Left ventricle myocardium inferior (tissue), 1 donor: ENCODE measurements around the gene AGTRAP. TPM values are rescaled to one million over a fixed set of nuclear protein-coding genes. Genes with fewer than 3 reads are reported as not detected.

Source experiments
- DNase-seq: peaks from one replicate; pipeline ENCODE4 v3.0.0-alpha.2; 2020
- H3K27ac ChIP-seq: fragments of 200-600 bp; replicated peaks from 2 replicates; pipeline ENCODE4 v1.8.0; 2021
- H3K27me3 ChIP-seq: fragments of 200-600 bp; 2 replicates; pipeline ENCODE4 v1.8.0; 2021; ENCODE audit warnings: low read depth
- H3K36me3 ChIP-seq: fragments of 200-600 bp; 2 replicates; pipeline ENCODE4 v1.8.0; 2021
- H3K4me1 ChIP-seq: fragments of 200-600 bp; 2 replicates; pipeline ENCODE4 v1.8.0; 2021
- H3K4me3 ChIP-seq: fragments of 200-600 bp; 2 replicates; pipeline ENCODE4 v1.8.0; 2021; ENCODE audit warnings: mild to moderate bottlenecking, moderate library complexity
- H3K9me3 ChIP-seq: fragments of 200-600 bp; replicated peaks from 2 replicates; pipeline ENCODE4 v1.8.0; 2021
- intact Hi-C: fragments of 100-400 bp; cut with micrococcal nuclease; formaldehyde crosslinking; loops from one replicate; pipeline ENCODE4 v1.11.0; 2022
- total RNA-seq: library from RNA; stranded (reverse); fragmentation: NEBNext Ultra II Directional; extraction: Animal tissue kit (Norgen Biotek cat#: 25700); gene quantifications from one replicate; pipeline ENCODE4 v1.2.1, GENCODE V29; 2021
- TF ChIP-seq, protein P1 (sequence below): fragments of 200-600 bp; IDR thresholded peaks from 2 replicates; pipeline ENCODE4 v1.8.0; 2021; ENCODE audit warnings: antibody characterized with exemption, mild to moderate bottlenecking, borderline replicate concordance
- donor health status: DM: no; HTN: yes; CAD: no; lungs with severe emphysema.

Gene AGTRAP
- total RNA-seq, 1 donor from 2014 or later, result 16.6 TPM

GRCh38 chr1:11796036-11796828 lies 60.3 kb downstream of the AGTRAP start:
- Histone ChIP-seq H3K4me3 (peak overlapping the region; percentile 58), H3K36me3 (peaks cover 70% of the 10 kb centered on the region), H3K27ac (peak overlapping the region; percentile 98), H3K4me1 (peaks cover 99% of the 10 kb centered on the region), H3K9me3 (no peaks in the 10 kb centered on the region), H3K27me3 (no peaks in the 10 kb centered on the region)
- TF ChIP-seq, protein P1, sequence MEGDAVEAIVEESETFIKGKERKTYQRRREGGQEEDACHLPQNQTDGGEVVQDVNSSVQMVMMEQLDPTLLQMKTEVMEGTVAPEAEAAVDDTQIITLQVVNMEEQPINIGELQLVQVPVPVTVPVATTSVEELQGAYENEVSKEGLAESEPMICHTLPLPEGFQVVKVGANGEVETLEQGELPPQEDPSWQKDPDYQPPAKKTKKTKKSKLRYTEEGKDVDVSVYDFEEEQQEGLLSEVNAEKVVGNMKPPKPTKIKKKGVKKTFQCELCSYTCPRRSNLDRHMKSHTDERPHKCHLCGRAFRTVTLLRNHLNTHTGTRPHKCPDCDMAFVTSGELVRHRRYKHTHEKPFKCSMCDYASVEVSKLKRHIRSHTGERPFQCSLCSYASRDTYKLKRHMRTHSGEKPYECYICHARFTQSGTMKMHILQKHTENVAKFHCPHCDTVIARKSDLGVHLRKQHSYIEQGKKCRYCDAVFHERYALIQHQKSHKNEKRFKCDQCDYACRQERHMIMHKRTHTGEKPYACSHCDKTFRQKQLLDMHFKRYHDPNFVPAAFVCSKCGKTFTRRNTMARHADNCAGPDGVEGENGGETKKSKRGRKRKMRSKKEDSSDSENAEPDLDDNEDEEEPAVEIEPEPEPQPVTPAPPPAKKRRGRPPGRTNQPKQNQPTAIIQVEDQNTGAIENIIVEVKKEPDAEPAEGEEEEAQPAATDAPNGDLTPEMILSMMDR, result no peak
- DNase-seq, result peak; percentile 82
- intact Hi-C loops, result no loop called here

DNA sequence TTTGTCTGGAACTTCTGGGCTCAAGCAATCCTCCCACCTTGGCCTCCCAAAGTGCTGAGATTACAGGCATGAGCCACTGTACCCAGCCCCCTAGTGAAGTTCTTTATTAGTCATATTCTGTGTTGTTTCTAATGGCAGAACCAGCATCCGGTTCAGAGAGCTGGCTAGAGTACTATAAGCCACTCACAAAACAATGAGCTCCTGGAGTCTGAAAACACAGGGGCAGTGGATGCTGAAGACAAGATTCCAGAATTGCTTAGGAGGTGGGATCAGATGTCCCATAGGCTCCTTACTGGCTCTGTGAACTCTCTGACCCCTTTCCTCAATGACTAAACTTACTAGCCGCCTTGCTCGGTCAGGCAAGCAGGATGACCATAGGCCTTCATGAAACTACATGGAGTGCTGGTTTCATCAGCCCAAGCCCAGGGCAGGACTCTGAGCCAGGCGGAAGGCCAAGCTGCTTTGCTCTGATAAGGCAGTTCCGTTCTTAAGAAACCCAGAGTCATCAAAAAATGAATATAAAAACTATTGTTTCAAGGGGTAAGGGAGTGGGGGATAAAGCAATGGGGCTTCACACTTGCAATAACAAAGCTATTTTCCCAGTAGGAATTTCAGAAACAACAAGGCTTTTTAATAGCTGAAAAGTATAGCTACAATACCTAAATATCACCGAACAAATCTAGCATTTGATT lies 61.7 kb downstream of the AGTRAP start:
- Histone ChIP-seq H3K9me3 (no peaks in the 10 kb centered on the region), H3K27me3 (no peaks in the 10 kb centered on the region), H3K4me3 (no peak overlapping the region), H3K4me1 (peaks cover 99% of the 10 kb centered on the region), H3K36me3 (peaks cover 72% of the 10 kb centered on the region), H3K27ac (peak overlapping the region; percentile 98)
- peak; percentile 77 for DNase-seq
- intact Hi-C loops, result no loop called here
- TF ChIP-seq, protein P1, result no peak

- TF ChIP-seq, protein P1, result no peak
- Histone ChIP-seq H3K9me3 (no peaks in the 10 kb centered on the region), H3K4me3 (no peak overlapping the region), H3K4me1 (peaks cover 98% of the 10 kb centered on the region), H3K27ac (peak overlapping the region; percentile 98), H3K27me3 (no peaks in the 10 kb centered on the region), H3K36me3 (peaks cover 58% of the 10 kb centered on the region)
- no peak for DNase-seq
- intact Hi-C loops, result no loop called here
Observed at GRCh38 chr1:11799099-11799498, 63.2 kb downstream of the AGTRAP start.

DNA sequence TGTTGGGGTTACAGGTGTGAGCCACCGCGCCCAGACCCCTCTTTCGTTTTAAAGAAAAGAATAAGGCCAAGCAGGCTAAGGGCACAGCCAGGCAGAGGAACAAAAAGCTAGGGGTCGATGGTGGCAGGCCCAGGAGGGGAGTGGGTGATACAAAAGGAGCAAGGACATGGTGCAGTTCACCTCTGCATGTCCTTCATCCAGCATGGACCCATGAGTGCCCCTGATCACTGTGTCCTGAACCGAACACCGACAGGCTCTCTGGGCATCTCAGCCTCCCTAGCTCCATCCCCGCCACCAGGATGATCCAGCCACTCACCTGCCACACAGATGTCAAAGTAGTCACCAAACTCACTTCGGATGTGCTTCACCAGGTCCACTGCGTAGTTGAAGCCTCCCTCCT lies 64.0 kb downstream of the AGTRAP start:
- no peak overlapping the region for H3K4me3 ChIP-seq
- peak overlapping the region; percentile 98 for H3K27ac ChIP-seq
- intact Hi-C loops, result no loop called here
- peaks cover 98% of the 10 kb centered on the region for H3K4me1 ChIP-seq
- no peak for DNase-seq
- no peaks in the 10 kb centered on the region for H3K27me3 ChIP-seq
- TF ChIP-seq, protein P1, result no peak
- H3K9me3 ChIP-seq, result no peaks in the 10 kb centered on the region
- peaks cover 50% of the 10 kb centered on the region for H3K36me3 ChIP-seq

DNA sequence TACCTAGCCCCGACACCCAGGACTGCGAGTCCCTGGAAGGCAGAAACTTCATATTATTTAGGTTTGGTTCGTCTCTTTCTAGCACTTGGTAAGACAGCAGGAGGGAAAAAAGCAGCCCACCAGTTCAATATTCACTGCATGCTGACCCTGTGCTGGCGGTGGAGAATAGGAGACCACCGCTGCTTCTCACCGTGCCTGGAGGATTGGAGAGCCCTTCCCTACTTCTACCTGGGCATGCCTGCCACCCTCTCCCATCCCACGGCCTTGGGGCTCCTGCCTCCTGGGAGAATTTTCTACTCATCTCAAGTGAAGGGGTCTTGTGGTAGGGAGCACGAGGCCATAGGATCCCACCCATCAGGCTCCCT lies 64.4 kb downstream of the AGTRAP start:
- peaks cover 45% of the 10 kb centered on the region for H3K36me3 ChIP-seq

More for the DNA sequence above, 64.4 kb downstream of the AGTRAP start:
- H3K9me3 ChIP-seq, result no peaks in the 10 kb centered on the region
- no peaks in the 10 kb centered on the region for H3K27me3 ChIP-seq
- intact Hi-C loops, result no loop called here
- H3K4me3 ChIP-seq, result peak overlapping the region; percentile 80
- H3K27ac ChIP-seq, result peak overlapping the region; percentile 98
- peaks cover 98% of the 10 kb centered on the region for H3K4me1 ChIP-seq
- TF ChIP-seq, protein P1, result no peak
- no peak for DNase-seq

Other genes starting within 250 kb of the AGTRAP start
- 1.9 TPM for gene FBXO2, start 81.7 kb upstream of the AGTRAP start, total RNA-seq
- 20.2 TPM for gene FBXO44, start 81.3 kb upstream of the AGTRAP start, total RNA-seq
- 10.3 TPM for gene FBXO6, start 71.9 kb upstream of the AGTRAP start, total RNA-seq
- 17.2 TPM for gene MAD2L2, start 55.0 kb upstream of the AGTRAP start, total RNA-seq
- 0.05 TPM for gene DRAXIN, start 44.4 kb upstream of the AGTRAP start, total RNA-seq
- gene C1orf167, start 26.1 kb downstream of the AGTRAP start, total RNA-seq, result 2.5 TPM
- 40.1 TPM for gene MTHFR, start 69.8 kb downstream of the AGTRAP start, total RNA-seq
- gene CLCN6, start 70.1 kb downstream of the AGTRAP start, total RNA-seq, result 16.1 TPM
- gene NPPA, start 111.6 kb downstream of the AGTRAP start, total RNA-seq, result 1,100 TPM
- gene NPPB, start 122.8 kb downstream of the AGTRAP start, total RNA-seq, result 119 TPM
- gene KIAA2013, start 190.3 kb downstream of the AGTRAP start, total RNA-seq, result 40.9 TPM
- gene PLOD1, start 198.6 kb downstream of the AGTRAP start, total RNA-seq, result 61.6 TPM
- gene MFN2, start 244.3 kb downstream of the AGTRAP start, total RNA-seq, result 663 TPM